H9 (cell line): ENCODE measurements around the gene EIF4E1B. TPM values are rescaled to one million over a fixed set of nuclear protein-coding genes. Genes with fewer than 3 reads are reported as not detected.

ENCODE experiments used
- DNase-seq: peaks from one replicate; pipeline ENCODE4 v3.0.0-alpha.2; 2017
- H2AFZ ChIP-seq: one replicate; pipeline ENCODE4 v1.6.1; 2013; ENCODE audit warnings: mild to moderate bottlenecking, low read length, control low read depth, moderate library complexity
- H2AK5ac ChIP-seq: 2 replicates; pipeline ENCODE4 v1.6.1; 2013; ENCODE audit warnings: low read length, control low read depth, mixed read lengths; ENCODE audit not compliant: insufficient read length
- H2BK120ac ChIP-seq: one replicate; pipeline ENCODE4 v1.6.1; 2013; ENCODE audit warnings: low read depth, mild to moderate bottlenecking, low read length, control low read depth, inconsistent platforms; ENCODE audit not compliant: poor library complexity, severe bottlenecking
- H2BK12ac ChIP-seq: 2 replicates; pipeline ENCODE4 v1.6.1; 2013; ENCODE audit warnings: low read length, control low read depth, mixed read lengths, low read depth; ENCODE audit not compliant: insufficient read length
- H2BK15ac ChIP-seq: 2 replicates; pipeline ENCODE4 v1.6.1; 2013; ENCODE audit warnings: low read depth, low read length, control low read depth
- H2BK20ac ChIP-seq: one replicate; pipeline ENCODE4 v1.6.1; 2013; ENCODE audit warnings: low read depth, mild to moderate bottlenecking, low read length, control low read depth, inconsistent platforms; ENCODE audit not compliant: poor library complexity, severe bottlenecking
- H2BK5ac ChIP-seq: 2 replicates; pipeline ENCODE4 v1.6.1; 2013; ENCODE audit warnings: low read length, control low read depth, mixed read lengths; ENCODE audit not compliant: insufficient read length
- H3K14ac ChIP-seq: 2 replicates; pipeline ENCODE4 v1.6.1; 2013; ENCODE audit warnings: low read length, control low read depth; ENCODE audit not compliant: insufficient read depth
- H3K18ac ChIP-seq: 2 replicates; pipeline ENCODE4 v1.6.1; 2013; ENCODE audit warnings: low read depth, mild to moderate bottlenecking, mixed read lengths, low read length, control low read depth; ENCODE audit not compliant: insufficient read length
- H3K23ac ChIP-seq: 2 replicates; pipeline ENCODE4 v1.6.1; 2013; ENCODE audit warnings: low read length, control low read depth, mixed read lengths, low read depth; ENCODE audit not compliant: insufficient read length
- H3K23me2 ChIP-seq: 2 replicates; pipeline ENCODE4 v1.6.1; 2013; ENCODE audit warnings: low read depth, mild to moderate bottlenecking, mixed read lengths, low read length, control low read depth; ENCODE audit not compliant: insufficient read length, poor library complexity, severe bottlenecking
- H3K27ac ChIP-seq: 2 replicates; pipeline ENCODE4 v1.5.1; 2013; ENCODE audit warnings: low read length, control low read depth, mixed read lengths, low read depth; ENCODE audit not compliant: insufficient read length
- H3K27me3 ChIP-seq: 2 replicates; pipeline ENCODE4 v1.6.1; 2013; ENCODE audit warnings: low read length, control low read depth, inconsistent platforms; ENCODE audit not compliant: insufficient read depth
- H3K4ac ChIP-seq: 2 replicates; pipeline ENCODE4 v1.6.1; 2013; ENCODE audit warnings: low read depth, mild to moderate bottlenecking, control low read depth, inconsistent platforms, low read length, moderate library complexity
- H3K4me1 ChIP-seq: 2 replicates; pipeline ENCODE4 v1.6.1; 2013; ENCODE audit warnings: low read length, control low read depth, inconsistent platforms; ENCODE audit not compliant: insufficient read depth
- H3K4me2 ChIP-seq: 2 replicates; pipeline ENCODE4 v1.6.1; 2013; ENCODE audit warnings: low read length, control low read depth, mixed read lengths; ENCODE audit not compliant: insufficient read length, insufficient read depth
- H3K56ac ChIP-seq: 2 replicates; pipeline ENCODE4 v1.6.1; 2013; ENCODE audit warnings: low read depth, mild to moderate bottlenecking, mixed read lengths, low read length, control low read depth; ENCODE audit not compliant: insufficient read length
- H3K79me1 ChIP-seq: 2 replicates; pipeline ENCODE4 v1.6.1; 2013; ENCODE audit warnings: low read depth, mild to moderate bottlenecking, moderate library complexity, low read length, control low read depth, inconsistent platforms; ENCODE audit not compliant: insufficient read depth, poor library complexity, severe bottlenecking
- H3K79me2 ChIP-seq: 2 replicates; pipeline ENCODE4 v1.6.1; 2013; ENCODE audit warnings: low read length, control low read depth, inconsistent platforms; ENCODE audit not compliant: insufficient read depth
- H3K9ac ChIP-seq: 2 replicates; pipeline ENCODE4 v1.6.1; 2013; ENCODE audit warnings: low read length, control low read depth, mixed read lengths; ENCODE audit not compliant: insufficient read length; ENCODE audit errors: extremely low read depth
- H3K9me3 ChIP-seq: one replicate; pipeline ENCODE4 v1.6.1; 2013; ENCODE audit warnings: low read depth, low read length, inconsistent platforms; ENCODE audit not compliant: control insufficient read depth
- H3T11ph ChIP-seq: one replicate; pipeline ENCODE4 v1.6.1; 2013; ENCODE audit warnings: mild to moderate bottlenecking, low read length, control low read depth, inconsistent platforms
- H4K20me1 ChIP-seq: one replicate; pipeline ENCODE4 v1.6.1; 2013; ENCODE audit not compliant: control insufficient read depth, insufficient read length, insufficient read depth
- H4K5ac ChIP-seq: 2 replicates; pipeline ENCODE4 v1.6.1; 2013; ENCODE audit warnings: low read depth, mild to moderate bottlenecking, mixed read lengths, low read length, control low read depth; ENCODE audit not compliant: insufficient read length
- H4K8ac ChIP-seq: replicated peaks from 2 replicates; pipeline ENCODE4 v1.6.1; 2013; ENCODE audit warnings: low read length, control low read depth, mixed read lengths, low read depth; ENCODE audit not compliant: insufficient read length
- H4K91ac ChIP-seq: 2 replicates; pipeline ENCODE4 v1.6.1; 2013; ENCODE audit warnings: low read depth, mild to moderate bottlenecking, moderate library complexity, mixed read lengths, low read length, control low read depth; ENCODE audit not compliant: insufficient read length
- H3K27ac Mint-ChIP-seq, 3 experiments: 2 replicates in 2 of 3; 3 replicates in 1 of 3; pipeline ENCODE4 v1.8.0; 2020 to 2021; ENCODE audit warnings: mixed read lengths in 3 of 3, mild to moderate bottlenecking in 1 of 3, moderate library complexity in 1 of 3
- H3K27me3 Mint-ChIP-seq: 2 replicates; pipeline ENCODE4 v1.8.0; 2021; ENCODE audit warnings: low read depth, mild to moderate bottlenecking, moderate library complexity, mixed read lengths
- H3K36me3 Mint-ChIP-seq, 3 experiments: 2 replicates in 2 of 3; 3 replicates in 1 of 3; pipeline ENCODE4 v1.8.0; 2020 to 2021; ENCODE audit warnings: low read depth in 3 of 3, mixed read lengths in 3 of 3; ENCODE audit not compliant: insufficient read depth in 1 of 3
- H3K4me1 Mint-ChIP-seq, 2 experiments: 2 replicates each; pipeline ENCODE4 v1.8.0; 2020; ENCODE audit warnings: mixed read lengths in 2 of 2
- H3K4me3 Mint-ChIP-seq, 2 experiments: 2 replicates in 1 of 2; 3 replicates in 1 of 2; pipeline ENCODE4 v1.8.0; 2020 to 2021; ENCODE audit warnings: mild to moderate bottlenecking in 2 of 2, mixed read lengths in 2 of 2, moderate library complexity in 1 of 2
- H3K9me3 Mint-ChIP-seq, 2 experiments: 2 replicates in 1 of 2; 3 replicates in 1 of 2; pipeline ENCODE4 v1.8.0; 2020; ENCODE audit warnings: mild to moderate bottlenecking in 2 of 2, mixed read lengths in 2 of 2, moderate library complexity in 1 of 2
- CTCF ChIP-seq: fragments of 200-600 bp; sonication (generic); conservative IDR thresholded peaks from 3 replicates; pipeline ENCODE4 v1.8.0; 2021; ENCODE audit warnings: antibody characterized with exemption, mild to moderate bottlenecking
- WGBS: extraction: QIAGEN DNeasy Blood & Tissue Kit; methylation state at CpG from one replicate; pipeline ENCODE4 v1.1.7; 2013; ENCODE audit warnings: missing lambda C conversion rate, low lambda C conversion rate, mixed read lengths; ENCODE audit not compliant: insufficient read length; ENCODE audit errors: extremely low coverage; 5-methylcytosine and 5-hydroxymethylcytosine counted together
- total RNA-seq: library from RNA; stranded (reverse); gene quantifications from 2 replicates; pipeline ENCODE4 v1.2.1, GENCODE V29; 2021

EIF4E1B gene
- total RNA-seq, 1 experiment from 2014 or later: 1.3 TPM

GRCh38 chr5:176647030-176647842, 16.8 kb downstream of the EIF4E1B start, which contains the start of gene TSPAN17:
Gene TSPAN17, plus strand, starts transcription at chr5:176647484. Its CDS starts 132 bp downstream, at chr5:176647616.
- Histone ChIP-seq H2BK20ac (no peak within 1 kb of the TSS), H3K18ac (peak within 1 kb of the TSS; percentile 89), H4K8ac (no peak within 1 kb of the TSS), H3T11ph (no peak within 1 kb of the TSS), H4K91ac (no peak within 1 kb of the TSS), H3K79me1 (peaks cover 8% of the 10 kb centered on the region), H4K5ac (no peak within 1 kb of the TSS), H3K79me2 (no peaks in the 10 kb centered on the region; the same call in 1 of the 2 replicates), H2BK12ac (no peak within 1 kb of the TSS), H2BK120ac (no peak within 1 kb of the TSS), H3K23me2 (peaks cover 10% of the 10 kb centered on the region), H2AFZ (no peak within 1 kb of the TSS), H3K14ac (0 out of 2 replicates have a peak within 1 kb of the TSS, but pooled peaks have one; percentile 4), H3K9me3 (no peaks in the 10 kb centered on the region), H2AK5ac (no peak within 1 kb of the TSS), H3K4me1 (peaks cover 2% of the 10 kb centered on the region; the same call in 1 of the 2 replicates), H3K27ac (no peak within 1 kb of the TSS), H3K4ac (no peak within 1 kb of the TSS), H3K9ac (peak within 1 kb of the TSS; percentile 48), H2BK15ac (no peak within 1 kb of the TSS), H3K4me2 (peak within 1 kb of the TSS; percentile 72), H3K56ac (no peak within 1 kb of the TSS), H3K27me3 (no peaks in the 10 kb centered on the region), H4K20me1 (no peaks in the 10 kb centered on the region), H2BK5ac (no peak within 1 kb of the TSS), H3K23ac (no peak within 1 kb of the TSS)
- peak; percentile 99 for DNase-seq
- Mint-ChIP-seq H3K36me3 (peaks cover 0 to 3% (median under 1%) of the 10 kb centered on the region in 3 experiments; a peak in 3 of 7 replicates), H3K4me1 (peaks cover 60 to 79% of the 10 kb centered on the region in 2 experiments), H3K9me3 (no peaks in the 10 kb centered on the region; a peak in 1 of 5 replicates), H3K4me3 (peak within 1 kb of the TSS; percentile 82 to 91), H3K27me3 (peaks cover 4% of the 10 kb centered on the region), H3K27ac (peak within 1 kb of the TSS; percentile 82 to 97 (median 90))
- WGBS: no CpG with 5 or more reads among the region's 63 CpGs
- 0 out of 3 replicates have a peak, but pooled peaks have one; percentile 18 for TF ChIP-seq CTCF
